MG63 (cell line): ENCODE data around the gene LIME1. TPM values are rescaled to one million over a fixed set of nuclear protein-coding genes. Genes with fewer than 3 reads are reported as not detected.
A peak's percentile ranks its signal among the peaks of the same experiment; 100 is the strongest.

Source experiments
- DNase-seq: peaks from one replicate; pipeline ENCODE4 v3.0.0-alpha.2; 2020
- H3K27me3 ChIP-seq: fragments of 250-450 bp; sonication (Bioruptor Pico); 2 replicates; pipeline ENCODE4 v1.5.1; 2020; ENCODE audit warnings: mild to moderate bottlenecking, moderate library complexity
- H3K36me3 ChIP-seq: fragments of 250-450 bp; sonication (Bioruptor Pico); 2 replicates; pipeline ENCODE4 v1.5.1; 2020; ENCODE audit warnings: mild to moderate bottlenecking, moderate library complexity
- H3K4me3 ChIP-seq: fragments of 250-450 bp; sonication (Bioruptor Pico); 2 replicates; pipeline ENCODE4 v1.5.1; 2020; ENCODE audit warnings: mild to moderate bottlenecking, moderate library complexity
- H3K9me3 ChIP-seq: fragments of 250-450 bp; sonication (Bioruptor Pico); 2 replicates; pipeline ENCODE4 v1.5.1; 2020; ENCODE audit warnings: mild to moderate bottlenecking, moderate library complexity
- total RNA-seq: library from RNA; depleted of rRNA; stranded (reverse); fragments of >200 nt; shearing (Covaris generic); gene quantifications from 2 replicates; pipeline ENCODE4 v1.2.3, GENCODE V29; 2014; ENCODE audit warnings: low replicate concordance

The LIME1 gene
- total RNA-seq, 1 experiment from 2014 or later: 5.7 TPM

GRCh38 chr20:63741354-63741675, 4.9 kb downstream of the LIME1 start:
- Histone ChIP-seq H3K27me3 (no peaks in the 10 kb centered on the region), H3K9me3 (no peaks in the 10 kb centered on the region)

DNA sequence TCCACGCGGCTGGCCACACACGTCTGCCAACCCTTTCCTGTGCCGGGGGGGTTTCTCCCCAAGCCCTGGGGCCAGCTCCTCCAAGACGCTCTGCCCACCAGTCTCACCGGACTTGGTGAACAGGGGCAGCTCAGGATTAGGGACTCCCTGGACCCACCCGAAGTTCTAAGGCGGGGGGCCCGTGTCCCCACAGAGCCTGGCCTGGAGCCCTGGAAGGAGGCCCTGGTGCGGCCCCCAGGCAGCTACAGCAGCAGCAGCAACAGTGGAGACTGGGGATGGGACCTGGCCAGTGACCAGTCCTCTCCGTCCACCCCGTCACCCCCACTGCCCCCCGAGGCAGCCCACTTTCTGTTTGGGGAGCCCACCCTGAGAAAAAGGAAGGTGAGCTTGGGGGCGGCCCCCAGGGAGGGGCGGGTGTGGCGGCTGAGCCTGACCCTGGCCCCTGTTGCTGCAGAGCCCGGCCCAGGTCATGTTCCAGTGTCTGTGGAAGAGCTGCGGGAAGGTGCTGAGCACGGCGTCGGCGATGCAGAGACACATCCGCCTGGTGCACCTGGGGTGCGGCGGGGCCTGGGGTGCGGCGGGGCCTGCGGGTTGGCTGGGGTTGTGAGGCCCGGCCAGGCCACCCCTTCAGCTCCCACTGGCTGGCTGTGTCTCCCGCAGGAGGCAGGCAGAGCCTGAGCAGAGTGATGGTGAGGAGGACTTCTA, 5.4 kb downstream of the LIME1 start:
- H3K9me3 ChIP-seq: no peaks in the 10 kb centered on the region
- H3K4me3 ChIP-seq: peak overlapping the region; percentile 86
- no peaks in the 10 kb centered on the region for H3K27me3 ChIP-seq
- no peak for DNase-seq
- H3K36me3 ChIP-seq: peaks cover 37% of the 10 kb centered on the region

More at GRCh38 chr20:63741354-63741675, 4.9 kb downstream of the LIME1 start:
- DNase-seq: no peak
- H3K4me3 ChIP-seq: peak overlapping the region; percentile 86
- H3K36me3 ChIP-seq: peaks cover 37% of the 10 kb centered on the region

GRCh38 chr20:63742381-63743024, 6.0 kb downstream of the LIME1 start:
- Histone ChIP-seq H3K4me3 (no peak overlapping the region), H3K9me3 (no peaks in the 10 kb centered on the region), H3K27me3 (no peaks in the 10 kb centered on the region), H3K36me3 (peaks cover 37% of the 10 kb centered on the region)
- DNase-seq: no peak

DNA sequence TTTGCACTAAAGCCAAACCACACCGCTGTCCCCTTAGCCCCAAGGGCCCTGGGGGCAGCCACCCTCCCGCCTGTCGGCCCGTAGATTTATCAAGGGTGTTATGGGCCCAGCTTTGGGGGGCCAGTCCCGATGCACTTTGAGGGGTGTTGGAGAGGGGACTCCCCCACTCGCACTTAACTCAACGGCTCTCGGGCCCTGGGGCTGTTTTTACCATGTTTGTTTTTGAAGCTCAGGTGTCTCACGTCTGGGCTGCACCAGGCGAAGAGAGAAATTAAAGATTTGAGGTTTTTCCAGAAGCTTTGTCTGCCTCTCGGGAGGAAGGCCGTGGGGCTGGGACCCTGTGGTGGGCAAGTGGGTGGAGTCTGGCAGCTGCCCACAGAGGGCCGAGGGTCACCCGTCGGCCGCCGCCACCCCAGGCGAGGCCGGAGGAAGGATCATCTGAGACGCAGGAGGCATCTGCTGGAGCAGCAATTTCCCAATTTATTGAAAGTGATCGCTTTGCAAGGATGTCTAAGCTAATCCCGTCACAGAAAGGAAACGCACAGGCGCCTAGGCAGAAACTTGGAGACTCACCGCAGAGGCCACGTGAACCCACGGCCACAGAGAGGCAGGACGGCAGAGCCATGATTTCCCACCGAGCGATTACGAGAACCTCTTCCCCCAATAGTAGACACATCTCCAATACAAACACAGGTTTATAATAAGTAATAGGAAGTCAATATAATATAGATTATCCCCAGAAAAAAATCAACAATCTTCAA, 6.9 kb downstream of the LIME1 start:
- Histone ChIP-seq H3K4me3 (no peak overlapping the region), H3K9me3 (no peaks in the 10 kb centered on the region), H3K36me3 (peaks cover 36% of the 10 kb centered on the region), H3K27me3 (no peaks in the 10 kb centered on the region)
- no peak for DNase-seq

DNA sequence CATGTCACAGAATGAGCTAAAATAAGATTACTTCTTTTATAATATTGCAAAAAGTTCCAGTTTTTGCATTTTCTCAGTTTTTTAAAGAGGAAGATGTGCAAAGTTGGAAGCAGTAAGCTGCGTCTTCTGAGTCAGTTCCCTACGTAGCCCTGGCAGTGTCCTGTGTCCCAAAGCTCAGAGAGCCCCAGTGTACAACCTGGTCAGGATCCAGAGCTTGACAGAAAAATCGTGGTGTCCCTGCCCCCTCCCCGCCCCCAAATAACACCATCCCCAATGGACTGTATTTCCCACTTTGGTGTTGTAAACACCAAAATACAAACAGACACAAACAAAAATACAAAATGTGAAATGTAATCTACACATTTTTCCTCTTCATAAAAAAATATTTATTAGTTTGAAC, 7.7 kb downstream of the LIME1 start:
- Histone ChIP-seq H3K36me3 (peaks cover 31% of the 10 kb centered on the region), H3K9me3 (no peaks in the 10 kb centered on the region), H3K27me3 (no peaks in the 10 kb centered on the region), H3K4me3 (no peak overlapping the region)
- no peak for DNase-seq

DNA sequence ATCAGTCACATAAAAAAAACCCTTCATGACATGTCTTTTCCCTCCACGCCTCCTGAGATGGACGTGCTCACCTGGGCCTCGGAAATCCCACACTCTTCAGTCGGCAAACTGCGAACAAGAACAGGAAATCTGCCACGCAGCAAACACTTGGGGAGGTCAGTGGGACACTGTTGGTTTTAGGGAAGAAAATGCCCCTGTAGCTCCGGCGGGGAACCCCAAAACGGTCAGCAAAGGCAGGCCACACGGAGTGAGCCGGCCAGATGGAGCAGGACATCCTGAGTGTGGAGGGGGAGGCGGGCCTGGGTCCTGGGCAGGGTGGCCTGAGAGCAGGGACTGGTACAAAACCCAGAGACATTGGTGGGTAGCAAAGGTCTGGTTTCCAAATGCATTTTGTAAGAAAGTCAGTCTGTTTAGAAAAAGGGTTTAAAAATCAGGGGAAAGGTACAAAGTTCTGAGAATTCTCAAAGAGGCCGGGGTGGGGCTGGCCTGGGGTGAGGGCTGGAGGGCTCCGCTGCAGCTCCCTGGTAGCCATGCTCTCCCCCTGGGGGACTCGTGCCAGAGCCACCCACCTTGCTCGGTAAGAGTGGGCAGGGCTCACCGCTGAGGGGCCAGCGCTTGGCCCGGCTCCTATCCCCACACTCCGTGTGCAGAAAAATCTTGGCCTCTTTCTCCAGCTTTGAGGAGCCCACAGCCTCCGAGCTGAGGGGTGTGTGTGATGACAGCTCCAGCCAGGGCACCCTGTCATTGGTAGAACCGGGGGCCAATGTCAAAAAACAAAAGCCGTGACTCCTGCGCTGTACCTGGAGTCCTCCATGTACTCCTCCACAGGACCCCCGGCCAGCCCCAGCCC, 8.3 kb downstream of the LIME1 start:
- H3K27me3 ChIP-seq: no peaks in the 10 kb centered on the region
- peaks cover 31% of the 10 kb centered on the region for H3K36me3 ChIP-seq
- no peak overlapping the region for H3K4me3 ChIP-seq
- H3K9me3 ChIP-seq: no peaks in the 10 kb centered on the region
- DNase-seq: no peak

DNA sequence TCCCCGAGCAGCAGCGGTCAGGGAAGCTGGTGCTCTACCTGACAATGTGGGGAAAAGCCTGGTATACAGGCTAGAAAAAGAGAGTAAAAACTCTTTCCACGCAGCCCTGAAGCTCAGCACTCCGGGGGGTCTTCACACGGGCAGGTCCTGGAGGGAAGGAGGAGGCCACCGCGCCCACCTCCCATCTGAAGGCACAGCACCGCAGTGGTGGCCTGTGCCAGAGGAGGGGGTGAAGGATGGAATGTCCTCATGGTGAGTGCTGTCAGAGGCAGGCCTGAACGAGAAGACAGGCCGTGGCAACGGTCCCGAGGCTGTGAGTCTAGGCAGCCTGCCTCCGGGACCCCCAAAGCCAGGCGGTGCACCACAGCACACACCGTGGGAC, 9.0 kb downstream of the LIME1 start:
- H3K36me3 ChIP-seq: peaks cover 31% of the 10 kb centered on the region
- no peak for DNase-seq

GRCh38 chr20:63745961-63746731, 9.7 kb downstream of the LIME1 start:
- Histone ChIP-seq H3K27me3 (no peaks in the 10 kb centered on the region), H3K36me3 (peaks cover 28% of the 10 kb centered on the region), H3K4me3 (no peak overlapping the region), H3K9me3 (no peaks in the 10 kb centered on the region)
- DNase-seq: no peak

More for the DNA sequence above, 9.0 kb downstream of the LIME1 start:
- no peaks in the 10 kb centered on the region for H3K27me3 ChIP-seq
- no peaks in the 10 kb centered on the region for H3K9me3 ChIP-seq
- H3K4me3 ChIP-seq: no peak overlapping the region

DNA sequence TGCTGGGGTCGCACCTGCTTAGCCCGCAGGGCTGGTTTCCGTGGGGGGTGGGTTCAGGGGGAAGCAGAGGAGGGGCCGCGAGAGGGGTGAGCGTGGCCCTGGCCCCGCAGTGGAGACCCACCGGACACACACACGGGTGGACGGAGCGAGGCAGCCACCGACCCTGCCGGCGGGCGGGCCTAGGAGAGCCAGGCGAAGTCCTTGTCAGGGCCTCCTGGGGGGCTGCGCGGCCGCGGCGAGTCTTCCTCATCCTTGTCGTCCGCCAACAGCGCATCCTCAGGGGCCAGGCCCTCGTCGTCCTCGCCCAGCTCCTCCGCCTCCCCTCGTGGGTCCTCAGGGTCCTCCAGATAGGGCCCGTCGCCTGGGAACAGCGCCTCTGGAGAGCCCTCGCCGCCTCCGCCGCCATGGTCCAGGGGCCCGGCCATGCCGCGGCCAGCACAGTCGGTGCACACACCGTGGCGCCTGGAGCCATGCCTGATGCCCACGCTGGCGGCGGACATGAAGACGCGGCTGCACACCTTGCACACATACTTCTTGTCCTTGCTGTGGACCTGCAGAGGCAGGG, 10.4 kb downstream of the LIME1 start:
- Histone ChIP-seq H3K36me3 (peaks cover 21% of the 10 kb centered on the region), H3K9me3 (no peaks in the 10 kb centered on the region)
- DNase-seq: no peak

DNA sequence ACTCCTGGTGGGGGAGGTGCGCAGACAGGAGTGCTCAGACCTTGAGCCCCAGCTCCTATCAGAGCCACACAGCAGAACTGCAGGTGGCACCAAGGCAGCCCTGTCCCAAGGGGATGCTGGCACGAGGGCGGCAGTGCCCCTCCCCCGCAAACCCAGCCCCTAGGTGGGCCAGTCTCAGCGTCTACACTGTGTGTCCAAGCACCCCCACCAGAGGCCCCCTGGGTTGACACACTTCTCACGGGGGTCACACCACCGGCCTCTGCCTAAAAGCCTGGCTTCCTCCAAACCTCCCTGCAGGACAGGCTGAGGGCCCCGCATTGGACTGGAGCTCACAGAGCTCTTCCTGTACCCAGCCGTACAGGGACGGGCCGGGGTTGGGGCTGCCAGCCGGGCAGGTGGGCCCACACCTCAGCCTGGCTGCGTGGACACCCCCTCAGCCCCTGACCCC, 11.2 kb downstream of the LIME1 start:
- H3K9me3 ChIP-seq: no peaks in the 10 kb centered on the region
- H3K36me3 ChIP-seq: peaks cover 13% of the 10 kb centered on the region
- DNase-seq: no peak
- H3K4me3 ChIP-seq: no peak overlapping the region
- no peaks in the 10 kb centered on the region for H3K27me3 ChIP-seq

More for the DNA sequence above, 10.4 kb downstream of the LIME1 start:
- Histone ChIP-seq H3K27me3 (no peaks in the 10 kb centered on the region), H3K4me3 (no peak overlapping the region)

DNA sequence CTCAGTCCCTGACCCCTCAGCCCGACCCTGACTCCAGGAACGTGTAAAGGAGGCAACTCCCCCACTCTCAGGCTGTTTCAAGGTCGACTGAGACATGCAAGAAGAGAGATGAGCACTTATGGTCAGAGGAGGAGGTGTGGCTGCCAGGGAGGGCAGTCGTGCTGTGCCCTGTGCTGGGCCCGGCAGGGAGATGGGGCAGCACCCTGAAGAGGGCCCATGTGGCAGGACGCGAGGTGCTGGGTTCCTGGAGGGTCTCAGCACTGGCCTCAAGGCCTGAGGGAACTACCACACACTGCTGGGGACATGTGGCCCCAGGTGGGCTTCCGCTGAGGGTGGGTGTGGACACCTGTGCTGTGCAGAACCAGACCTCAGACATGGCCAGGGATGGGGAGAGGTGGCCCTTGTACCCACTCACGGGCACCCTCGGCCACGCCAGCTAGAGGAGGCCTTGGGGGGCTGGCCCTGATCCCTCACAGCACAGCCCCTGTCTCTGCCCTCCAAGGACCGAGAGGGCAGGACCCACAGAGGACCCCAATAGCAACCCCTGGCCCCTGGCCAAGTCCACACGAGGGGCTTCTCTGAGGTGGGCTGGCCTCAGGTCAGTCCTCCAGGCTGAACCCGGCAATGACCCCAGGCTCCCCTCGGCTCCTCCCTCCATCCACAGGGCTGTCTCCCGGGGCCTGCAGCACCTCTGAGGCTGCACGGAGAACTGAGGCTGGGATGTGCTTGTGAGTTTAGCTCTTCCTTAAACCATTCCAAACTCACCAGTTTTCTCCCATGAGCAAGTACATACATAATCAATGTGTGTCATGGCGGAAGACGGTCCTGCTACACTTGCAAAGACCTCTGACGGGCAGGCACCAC, 11.8 kb downstream of the LIME1 start:
- Histone ChIP-seq H3K4me3 (no peak overlapping the region), H3K9me3 (no peaks in the 10 kb centered on the region), H3K36me3 (peaks cover 8% of the 10 kb centered on the region), H3K27me3 (no peaks in the 10 kb centered on the region)
- DNase-seq: no peak

- no peaks in the 10 kb centered on the region for H3K9me3 ChIP-seq
- DNase-seq: no peak
- H3K4me3 ChIP-seq: no peak overlapping the region
- peaks cover 2% of the 10 kb centered on the region for H3K36me3 ChIP-seq
- H3K27me3 ChIP-seq: no peaks in the 10 kb centered on the region
These were observed 12.4 kb downstream of the LIME1 start for GRCh38 chr20:63748934-63749270.

DNA sequence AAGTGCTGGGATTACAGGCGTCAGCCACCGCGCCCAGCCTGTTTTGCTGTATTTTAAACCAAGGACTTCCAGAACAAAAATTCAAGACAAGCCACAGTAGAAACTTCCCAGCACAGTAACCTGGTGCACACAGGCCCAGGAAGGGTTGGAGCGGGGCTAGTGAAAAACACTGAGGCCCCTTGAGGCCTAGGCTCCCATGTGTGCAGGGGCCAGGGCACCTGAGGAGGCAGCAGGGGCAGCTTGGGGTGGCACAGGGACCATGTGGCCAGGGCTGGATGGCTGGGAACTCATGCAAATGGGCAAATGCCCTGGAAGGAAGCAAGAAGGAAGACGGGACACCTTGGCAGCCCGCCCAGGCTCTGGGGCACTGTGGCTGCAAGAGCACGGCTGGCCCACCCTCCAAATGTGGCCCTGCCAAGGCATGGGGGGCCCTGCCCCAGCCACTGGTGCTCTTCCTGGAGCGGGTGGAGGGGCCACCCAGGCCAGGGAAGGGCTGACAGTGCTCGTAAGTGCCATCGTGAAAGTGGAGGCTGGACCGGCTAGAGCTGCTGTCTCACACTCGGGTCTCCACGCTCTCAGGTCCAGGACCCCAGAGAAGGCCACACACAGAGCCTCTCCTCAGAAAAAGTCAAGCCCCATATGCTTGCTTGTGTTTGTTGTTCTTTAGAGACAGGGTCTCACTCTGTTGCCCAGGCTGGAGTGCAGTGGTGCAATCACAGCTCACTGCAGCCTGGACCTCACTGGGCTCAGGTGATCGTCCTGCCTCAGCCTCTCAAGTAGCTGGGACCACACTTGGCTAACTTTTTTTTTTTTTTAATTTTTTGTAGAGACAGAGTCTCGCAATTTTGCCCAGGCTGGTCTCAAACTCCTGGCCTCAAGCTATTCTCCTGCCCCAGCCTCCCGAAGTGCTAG, 13.4 kb downstream of the LIME1 start:
- DNase-seq: no peak
- Histone ChIP-seq H3K27me3 (no peaks in the 10 kb centered on the region), H3K9me3 (no peaks in the 10 kb centered on the region), H3K36me3 (no peaks in the 10 kb centered on the region; the same call in none of the 2 replicates), H3K4me3 (no peak overlapping the region)

GRCh38 chr20:63750807-63751470, 14.5 kb downstream of the LIME1 start:
- no peaks in the 10 kb centered on the region for H3K27me3 ChIP-seq
- H3K36me3 ChIP-seq: no peaks in the 10 kb centered on the region; the same call in none of the 2 replicates
- DNase-seq: no peak
- H3K4me3 ChIP-seq: no peak overlapping the region
- no peaks in the 10 kb centered on the region for H3K9me3 ChIP-seq
